Measurements from ENCODE around the gene OGFOD2. TPM values are rescaled to one million over a fixed set of nuclear protein-coding genes. Genes with fewer than 3 reads are reported as not detected.

OGFOD2 gene
- polyA plus RNA-seq, 6 donors from 2014 or later = 9.4 to 20.4 (median 14.2) TPM

GRCh38 chr12:122959566-122960192, 15.4 kb upstream of the OGFOD2 start:
- no peak for ATAC-seq (ENCODE audit: low read depth in 2 of 2)
- H3K27me3 Mint-ChIP-seq = no peaks in the 10 kb centered on the region
- peaks cover 0 to 2% (median 0%) of the 10 kb centered on the region in 3 donors for H3K4me1 Mint-ChIP-seq
- H3K9me3 Mint-ChIP-seq = no peaks in the 10 kb centered on the region
- no peak overlapping the region for H3K27ac Mint-ChIP-seq
- no peak for DNase-seq
- H3K36me3 Mint-ChIP-seq = no peaks in the 10 kb centered on the region
- H3K4me3 Mint-ChIP-seq = no peak overlapping the region

DNA sequence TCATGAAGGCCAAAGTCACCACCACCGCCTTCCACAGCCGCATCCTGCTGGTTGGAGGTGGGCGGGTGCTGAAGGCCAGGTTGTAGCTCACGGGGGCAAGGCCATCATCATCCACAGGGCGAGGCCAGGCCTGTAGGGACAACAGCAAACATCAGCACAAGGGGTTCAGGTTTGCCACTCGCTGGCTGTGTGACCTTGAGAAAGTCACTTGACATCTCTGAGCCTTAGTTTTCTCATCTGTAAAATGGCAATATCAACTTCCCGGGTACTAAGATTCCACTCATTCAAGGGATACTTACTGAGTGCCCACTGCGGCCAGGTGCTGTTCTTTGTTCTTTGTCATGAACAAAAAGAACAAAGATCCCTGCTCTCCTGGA, 14.9 kb upstream of the OGFOD2 start:
- no peaks in the 10 kb centered on the region for H3K27me3 Mint-ChIP-seq
- H3K36me3 Mint-ChIP-seq = no peaks in the 10 kb centered on the region
- ATAC-seq (ENCODE audit: low read depth in 2 of 2) = no peak
- no peak for DNase-seq
- no peak overlapping the region for H3K4me3 Mint-ChIP-seq
- H3K27ac Mint-ChIP-seq = no peak overlapping the region
- peaks cover 0 to 5% (median 0%) of the 10 kb centered on the region in 3 donors for H3K4me1 Mint-ChIP-seq
- no peaks in the 10 kb centered on the region for H3K9me3 Mint-ChIP-seq

- Mint-ChIP-seq H3K9me3 (no peaks in the 10 kb centered on the region), H3K4me3 (no peak overlapping the region), H3K27me3 (no peaks in the 10 kb centered on the region), H3K4me1 (peaks cover 2 to 6% (median 2%) of the 10 kb centered on the region in 3 donors), H3K27ac (no peak overlapping the region), H3K36me3 (no peaks in the 10 kb centered on the region)
- ATAC-seq (ENCODE audit: low read depth in 2 of 2) (no peak), DNase-seq (no peak)
These were observed 13.3 kb upstream of the OGFOD2 start for GRCh38 chr12:122961531-122962329.

GRCh38 chr12:122963941-122964265, 11.1 kb upstream of the OGFOD2 start:
- Mint-ChIP-seq H3K4me3 (no peak overlapping the region), H3K36me3 (no peaks in the 10 kb centered on the region), H3K27ac (no peak overlapping the region), H3K27me3 (no peaks in the 10 kb centered on the region), H3K9me3 (no peaks in the 10 kb centered on the region), H3K4me1 (peaks cover 5 to 10% (median 6%) of the 10 kb centered on the region in 3 donors)
- no peak for ATAC-seq (ENCODE audit: low read depth in 2 of 2)
- no peak for DNase-seq

GRCh38 chr12:122964439-122965257, 10.4 kb upstream of the OGFOD2 start:
- Mint-ChIP-seq H3K4me1 (peaks cover 5 to 10% (median 6%) of the 10 kb centered on the region in 3 donors), H3K36me3 (no peaks in the 10 kb centered on the region), H3K27ac (peak overlapping the region in 1 of 6 donors; percentile 37), H3K4me3 (peak overlapping the region; percentile 21 to 79 (median 52)), H3K9me3 (no peaks in the 10 kb centered on the region), H3K27me3 (no peaks in the 10 kb centered on the region)
- no peak for DNase-seq
- ATAC-seq (ENCODE audit: low read depth in 2 of 2) = no peak

GRCh38 chr12:122965321-122965751, 9.7 kb upstream of the OGFOD2 start:
- DNase-seq (no peak), ATAC-seq (ENCODE audit: low read depth in 2 of 2) (no peak)
- Mint-ChIP-seq H3K9me3 (no peaks in the 10 kb centered on the region), H3K4me1 (peaks cover 5 to 10% (median 6%) of the 10 kb centered on the region in 3 donors), H3K36me3 (no peaks in the 10 kb centered on the region), H3K4me3 (peak overlapping the region in 7 of 8 donors; percentile 19 to 62 (median 39)), H3K27me3 (no peaks in the 10 kb centered on the region), H3K27ac (no peak overlapping the region)

- ATAC-seq (ENCODE audit: low read depth in 2 of 2) (peak; percentile 94 to 95), DNase-seq (peak; percentile 80)
- no peaks in the 10 kb centered on the region for H3K36me3 Mint-ChIP-seq
- H3K27me3 Mint-ChIP-seq = no peaks in the 10 kb centered on the region
- H3K4me3 Mint-ChIP-seq = peak within 1 kb of the TSS; percentile 28 to 87 (median 66)
- H3K4me1 Mint-ChIP-seq = peaks cover 5 to 10% (median 6%) of the 10 kb centered on the region in 3 donors
- peak within 1 kb of the TSS in 2 of 6 donors; percentile 39 to 57 for H3K27ac Mint-ChIP-seq
- no peaks in the 10 kb centered on the region for H3K9me3 Mint-ChIP-seq
These were observed 8.9 kb upstream of the OGFOD2 start, which contains the start of gene ABCB9 for GRCh38 chr12:122965851-122966742. ABCB9 (minus strand) TSS chr12:122966463; CDS start chr12:122960235, 6,228 bp downstream.

- Mint-ChIP-seq H3K4me3 (peak overlapping the region in 7 of 8 donors; percentile 22 to 71 (median 57)), H3K36me3 (no peaks in the 10 kb centered on the region), H3K4me1 (peaks cover 5 to 10% (median 6%) of the 10 kb centered on the region in 3 donors), H3K27ac (peak overlapping the region in 2 of 6 donors; percentile 39 to 57), H3K27me3 (no peaks in the 10 kb centered on the region), H3K9me3 (no peaks in the 10 kb centered on the region)
- no peak for ATAC-seq (ENCODE audit: low read depth in 2 of 2)
- no peak for DNase-seq
These were observed 8.1 kb upstream of the OGFOD2 start for GRCh38 chr12:122966743-122967550.

GRCh38 chr12:122968104-122968503, 6.9 kb upstream of the OGFOD2 start:
- no peak overlapping the region for H3K4me3 Mint-ChIP-seq
- peaks cover 5 to 10% (median 6%) of the 10 kb centered on the region in 3 donors for H3K4me1 Mint-ChIP-seq
- H3K27ac Mint-ChIP-seq = peak overlapping the region in 1 of 6 donors; percentile 7

DNA sequence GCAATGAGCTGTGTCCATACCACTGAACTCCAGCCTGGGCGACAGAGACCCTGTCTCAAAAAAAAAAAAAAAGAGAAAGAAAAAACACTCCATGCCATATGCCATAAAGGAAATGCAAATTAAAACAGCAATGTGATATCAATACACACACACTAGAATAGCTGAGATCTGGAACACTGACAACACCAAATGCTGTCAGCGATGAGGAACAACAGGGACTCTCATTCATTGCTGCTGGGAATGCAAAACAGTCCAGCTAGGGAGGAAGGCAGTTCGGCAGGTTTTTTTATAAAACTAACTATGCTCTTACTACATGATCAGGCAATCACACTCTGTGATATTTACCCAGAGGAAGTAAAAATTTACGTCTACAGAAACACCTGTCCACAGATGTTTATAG, 5.4 kb upstream of the OGFOD2 start:
- DNase-seq (no peak), ATAC-seq (ENCODE audit: low read depth in 2 of 2) (no peak)
- no peaks in the 10 kb centered on the region for H3K36me3 Mint-ChIP-seq
- H3K27ac Mint-ChIP-seq = peak overlapping the region in 1 of 6 donors; percentile 58
- no peaks in the 10 kb centered on the region for H3K27me3 Mint-ChIP-seq
- peaks cover 5 to 16% (median 8%) of the 10 kb centered on the region in 3 donors for H3K4me1 Mint-ChIP-seq
- H3K9me3 Mint-ChIP-seq = no peaks in the 10 kb centered on the region
- peak overlapping the region in 1 of 8 donors; percentile 41 for H3K4me3 Mint-ChIP-seq

More at GRCh38 chr12:122968104-122968503, 6.9 kb upstream of the OGFOD2 start:
- DNase-seq (no peak), ATAC-seq (ENCODE audit: low read depth in 2 of 2) (no peak)
- no peaks in the 10 kb centered on the region for H3K9me3 Mint-ChIP-seq
- H3K27me3 Mint-ChIP-seq = no peaks in the 10 kb centered on the region
- no peaks in the 10 kb centered on the region for H3K36me3 Mint-ChIP-seq

DNA sequence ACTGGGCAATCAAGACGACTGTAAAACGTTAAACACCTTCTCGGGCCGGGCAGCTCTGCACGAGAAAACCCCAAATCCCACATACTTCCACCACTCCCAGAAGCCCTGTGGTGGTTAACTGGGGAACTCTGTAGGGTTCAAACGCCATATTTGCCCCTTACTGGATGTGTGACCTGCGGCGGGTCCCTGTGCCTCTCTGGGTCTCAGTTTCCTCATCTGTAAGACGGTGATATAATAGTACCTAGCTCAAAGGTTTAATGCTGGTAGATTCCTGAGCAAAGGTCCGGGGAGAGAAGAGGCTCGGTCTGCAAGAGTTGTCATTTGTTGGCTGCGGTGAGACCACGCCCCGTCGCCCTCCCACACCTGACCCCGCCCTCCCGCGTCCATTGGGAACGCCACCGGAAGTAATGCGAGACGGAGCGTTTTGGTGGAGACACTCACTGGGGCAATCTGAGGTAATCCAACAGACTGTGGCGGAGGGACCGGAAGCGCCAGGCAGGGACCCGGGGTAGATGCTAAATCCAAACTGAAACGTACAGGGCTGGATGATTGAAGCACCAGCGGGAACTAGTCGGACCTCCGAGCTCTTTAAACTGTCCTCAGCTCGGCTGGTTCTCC, 661 bp upstream of the OGFOD2 start:
- ATAC-seq (ENCODE audit: low read depth in 2 of 2) (peak; percentile 87), DNase-seq (peak; percentile 99)
- Mint-ChIP-seq H3K9me3 (no peaks in the 10 kb centered on the region), H3K4me3 (peak overlapping the region; percentile 97 to 99 (median 99)), H3K27ac (peak overlapping the region; percentile 96 to 100 (median 99)), H3K4me1 (peaks cover 4 to 44% (median 19%) of the 10 kb centered on the region in 3 donors), H3K36me3 (no peaks in the 10 kb centered on the region), H3K27me3 (no peaks in the 10 kb centered on the region)

Measured in naive B cell (primary cell).